GM12878 (cell line): Measurements from ENCODE around the gene FOXF1. TPM values are rescaled to one million over a fixed set of nuclear protein-coding genes. Genes with fewer than 3 reads are reported as not detected.

Source experiments
- ATAC-seq: fragments of 200-7000 bp; cut with Tn5 transposase; 3 replicates; pipeline ENCODE4 v1.9.1; 2020; ENCODE audit warnings: mild to moderate bottlenecking, moderate library complexity
- BruUV-seq: library from RNA; stranded (reverse); fragments of 400-500 nt; replicated peaks from 2 replicates; lab custom pipeline; 2021; lab: Mats Ljungman, UMichigan
- CTCF ChIA-PET: fragments of 300-600 bp; sonication (Branson Sonifier 250); formaldehyde crosslinking; extraction: SDS; loops from one replicate; lab custom pipeline; 2021; ENCODE audit warnings: inconsistent platforms; lab: Yijun Ruan, JAX
- POLR2A ChIA-PET: fragments of 350-600 bp; formaldehyde crosslinking; extraction: SDS; loops from one replicate; lab custom pipeline; 2021; ENCODE audit warnings: inconsistent platforms; lab: Charles Lee
- RAD21 ChIA-PET: fragments of 300-600 bp; sonication (Branson Sonifier 250); formaldehyde crosslinking; loops from one replicate; lab custom pipeline; 2023; ENCODE audit warnings: antibody characterized with exemption; ENCODE audit not compliant: unreplicated experiment; lab: Charles Lee
- SMC1A ChIA-PET: fragments of 300-600 bp; sonication (Branson Sonifier 250); formaldehyde crosslinking; loops from one replicate; lab custom pipeline; 2023; ENCODE audit not compliant: unreplicated experiment, uncharacterized antibody; lab: Charles Lee
- DNase-seq: peaks from one replicate; pipeline ENCODE4 v3.0.0-alpha.2; 2011; ENCODE audit warnings: low read depth, low spot score
- FAIRE-seq: peaks from 3 replicates; lab custom pipeline; 2011; peaks lifted over from hg19 to GRCh38; lab: Jason Lieb, UNC
- H2AFZ ChIP-seq: 2 replicates; pipeline ENCODE4 v1.6.0; 2011; ENCODE audit warnings: low read depth, low read length, control low read depth; ENCODE audit not compliant: control insufficient read depth
- H3K27ac ChIP-seq: 2 replicates; pipeline ENCODE4 v1.5.1; 2011; ENCODE audit warnings: control low read depth; ENCODE audit not compliant: control insufficient read depth, insufficient read depth
- H3K27me3 ChIP-seq, 2 experiments: replicated peaks in 1 of 2; 2 replicates each; pipeline versions ENCODE4 v1.6.0 to v1.6.1; 2011; ENCODE audit warnings: low read length in 1 of 2; ENCODE audit not compliant: control insufficient read depth in 2 of 2, insufficient read depth in 2 of 2
- H3K36me3 ChIP-seq, 2 experiments: 2 replicates each; pipeline ENCODE4 v1.5.1; 2011; ENCODE audit warnings: low read length in 1 of 2; ENCODE audit not compliant: control insufficient read depth in 2 of 2, insufficient read depth in 2 of 2
- H3K4me1 ChIP-seq: 2 replicates; pipeline ENCODE4 v1.6.1; 2011; ENCODE audit warnings: mild to moderate bottlenecking, low read length, moderate library complexity, mixed read lengths; ENCODE audit not compliant: control insufficient read depth, insufficient read depth
- H3K4me2 ChIP-seq: 2 replicates; pipeline ENCODE4 v1.6.0; 2011; ENCODE audit warnings: control low read depth; ENCODE audit not compliant: control insufficient read depth, insufficient read depth
- H3K4me3 ChIP-seq: fragments of 200-600 bp; sonication (generic); 2 replicates; pipeline ENCODE4 v1.5.1; 2016
- H3K79me2 ChIP-seq: 2 replicates; pipeline ENCODE4 v1.6.0; 2011; ENCODE audit warnings: low read length; ENCODE audit not compliant: control insufficient read depth, insufficient read depth
- H3K9ac ChIP-seq: 2 replicates; pipeline ENCODE4 v1.8.0; 2011; ENCODE audit warnings: low read length, control low read depth, mixed read lengths; ENCODE audit not compliant: control insufficient read depth, insufficient read depth
- H3K9me3 ChIP-seq: replicated peaks from 3 replicates; pipeline ENCODE4 v1.5.1; 2011; ENCODE audit warnings: mild to moderate bottlenecking, low read length; ENCODE audit not compliant: control insufficient read depth, insufficient read depth
- H4K20me1 ChIP-seq: 2 replicates; pipeline ENCODE4 v1.6.0; 2011; ENCODE audit not compliant: control insufficient read depth, insufficient read depth
- CHD4 ChIP-seq: fragments of 200-600 bp; sonication (generic); IDR thresholded peaks from 2 replicates; pipeline ENCODE4 v1.6.1; 2016; ENCODE audit warnings: mild to moderate bottlenecking
- E2F4 ChIP-seq: IDR thresholded peaks from 2 replicates; pipeline ENCODE4 v1.6.1; 2012; ENCODE audit warnings: low read depth, low read length, improper control_type of control experiment
- EGR1 ChIP-seq, 2 experiments: IDR thresholded peaks; 1 replicate in 1 of 2; 2 replicates in 1 of 2; pipeline ENCODE4 v1.6.1; 2011 to 2012; ENCODE audit warnings: low read depth in 2 of 2, low read length in 2 of 2, borderline replicate concordance in 1 of 2, mild to moderate bottlenecking in 1 of 2, moderate library complexity in 1 of 2
- EP300 ChIP-seq, 2 experiments: fragments of 150-350 bp in 1 of 2; IDR thresholded peaks; 2 replicates each; pipeline ENCODE4 v1.6.1; 2011 to 2012; ENCODE audit warnings: low read depth in 2 of 2, low read length in 2 of 2, borderline replicate concordance in 1 of 2, improper control_type of control experiment in 1 of 2, inconsistent platforms in 1 of 2; ENCODE audit not compliant: control insufficient read depth in 1 of 2
- ESRRA ChIP-seq: IDR thresholded peaks from 2 replicates; pipeline ENCODE4 v1.6.1; 2012; ENCODE audit warnings: mild to moderate bottlenecking, low read length, improper control_type of control experiment
- IKZF1 ChIP-seq: fragments of 450-650 bp; conservative IDR thresholded peaks from 2 replicates; pipeline ENCODE4 v1.6.1; 2017; ENCODE audit warnings: antibody characterized with exemption, mild to moderate bottlenecking
- JUNB ChIP-seq: IDR thresholded peaks from 2 replicates; pipeline ENCODE4 v1.6.1; 2016; ENCODE audit warnings: antibody characterized with exemption, mild to moderate bottlenecking
- JUND ChIP-seq: IDR thresholded peaks from 2 replicates; pipeline ENCODE4 v1.6.1; 2012; ENCODE audit warnings: low read depth, mild to moderate bottlenecking, low read length, improper control_type of control experiment, moderate library complexity
- MLLT1 ChIP-seq: fragments of 450-650 bp; IDR thresholded peaks from 2 replicates; pipeline ENCODE4 v1.6.1; 2016; ENCODE audit warnings: mild to moderate bottlenecking
- NFIC ChIP-seq: IDR thresholded peaks from 2 replicates; pipeline ENCODE4 v1.6.1; 2012; ENCODE audit warnings: low read depth, mild to moderate bottlenecking, inconsistent platforms, low read length, moderate library complexity
- NFXL1 ChIP-seq: fragments of 450-650 bp; IDR thresholded peaks from 2 replicates; pipeline ENCODE4 v1.6.1; 2017; ENCODE audit warnings: antibody characterized with exemption, mild to moderate bottlenecking, borderline replicate concordance
- PKNOX1 ChIP-seq: fragments of 450-650 bp; IDR thresholded peaks from 2 replicates; pipeline ENCODE4 v1.6.1; 2016; ENCODE audit warnings: mild to moderate bottlenecking
- RBBP5 ChIP-seq: fragments of 200-600 bp; sonication (generic); conservative IDR thresholded peaks from 2 replicates; pipeline ENCODE4 v1.6.1; 2016
- TARDBP ChIP-seq: IDR thresholded peaks from 2 replicates; pipeline ENCODE4 v1.6.1; 2016; ENCODE audit warnings: borderline replicate concordance
- TCF3 ChIP-seq: IDR thresholded peaks from 2 replicates; pipeline ENCODE4 v1.6.1; 2012; ENCODE audit warnings: low read depth, mild to moderate bottlenecking, low read length, borderline replicate concordance; ENCODE audit not compliant: insufficient read depth
- ZBTB11 ChIP-seq: fragments of 450-650 bp; formaldehyde crosslinking; IDR thresholded peaks from 2 replicates; pipeline ENCODE4 v1.5.0; 2022; ENCODE audit warnings: mild to moderate bottlenecking, missing genetic modification characterization
- ZNF217 ChIP-seq: fragments of 450-650 bp; IDR thresholded peaks from 2 replicates; pipeline ENCODE4 v1.6.1; 2017; ENCODE audit warnings: antibody characterized with exemption, mild to moderate bottlenecking
- WGBS: methylation state at CpG from one replicate; pipeline ENCODE4 v1.1.6; 2016; ENCODE audit warnings: low lambda C conversion rate; ENCODE audit not compliant: insufficient replicate concordance, insufficient coverage; ENCODE audit errors: missing lambda C conversion rate; 5-methylcytosine and 5-hydroxymethylcytosine counted together
- in situ Hi-C: fragments of 300-500 bp; cut with MboI; formaldehyde crosslinking; loops from 9 replicates; pipeline ENCODE4 v1.14.3; 2018; ENCODE audit warnings: mixed read lengths
- intact Hi-C: fragments of 100-400 bp; cut with micrococcal nuclease; formaldehyde crosslinking; loops from one replicate; pipeline ENCODE4 v1.14.2; 2022; ENCODE audit not compliant: unreplicated experiment
- polyA plus RNA-seq, 11 experiments: library from polyadenylated mRNA; depleted of rRNA in 4 of 11; unstranded in 6 of 11; stranded (reverse) in 5 of 11; fragments of >200 nt; fragmentation: Nextera tagmentation in 4 of 11; fragmentation: Illumina TruSeq in 1 of 11; extraction: Ambion mirVana in 4 of 11; extraction: Trizol in 1 of 11; gene quantifications; 1 replicate in 1 of 11; 2 replicates in 10 of 11; pipeline versions ENCODE4 v1.2.1 to v1.2.3, GENCODE V29; 2011 to 2016; ENCODE audit warnings: inconsistent platforms in 2 of 11, missing spikeins in 2 of 11, low read depth in 1 of 11
- total RNA-seq, 4 experiments: library from RNA; depleted of rRNA in 3 of 4; stranded (reverse); fragments of >200 nt in 3 of 4; fragmentation: Illumina TruSeq in 1 of 4; extraction: Trizol in 1 of 4; gene quantifications; 2 replicates each; pipeline versions ENCODE4 v1.2.1 to v1.2.3, GENCODE V29; 2013 to 2021

Gene FOXF1
- total and polyA plus RNA-seq, 10 of the 15 experiments (the other 5 are each of a cell fraction or from before 2014, with no cell fraction given), result 0.01 TPM; not detected in 9

- FAIRE-seq (no peak), DNase-seq (no peak), ATAC-seq (peak; percentile 11; the same call in 2 of the 3 replicates)
- ChIA-PET SMC1A (interaction anchor here (1.8 to 3.1 kb wide), 2 partner anchors 177 to 446 kb away, joined by 6 to 11 read pairs; no protein-coding TSS in a partner anchor), CTCF (interaction anchor here (1.0 to 5.7 kb wide), 13 partner anchors 9 to 705 kb away, joined by 3 to 37 read pairs (median 6); no protein-coding TSS in a partner anchor), POLR2A (no interaction called here), RAD21 (interaction anchor here (0.5 to 1.6 kb wide), 2 partner anchors 698 to 826 kb away, joined by 3 to 7 read pairs; no protein-coding TSS in a partner anchor)
- Histone ChIP-seq H3K79me2 (no peaks in the 10 kb centered on the region), H3K4me3 (no peak overlapping the region), H3K27ac (no peak overlapping the region), H3K9me3 (no peaks in the 10 kb centered on the region), H3K9ac (no peak overlapping the region), H4K20me1 (no peaks in the 10 kb centered on the region), H2AFZ (no peak overlapping the region), H3K4me1 (no peaks in the 10 kb centered on the region), H3K4me2 (no peak overlapping the region), H3K36me3 (no peaks in the 10 kb centered on the region), H3K27me3 (peaks cover 5 to 9% of the 10 kb centered on the region in 2 experiments)
- intact Hi-C loops, result loop anchor here (10.0 kb wide), 1 partner anchor 474 kb away; no protein-coding TSS in a partner anchor
- in situ Hi-C loops, result loop anchor here (5.0 to 10.0 kb wide), 2 partner anchors 447 to 474 kb away; no protein-coding TSS in a partner anchor
- BruUV-seq, result no TSS peak
- WGBS, result 39% methylated on average over 15 of the region's 16 CpGs
- TF ChIP-seq PKNOX1, result no peak
- no peak for TF ChIP-seq JUNB
- no peak for TF ChIP-seq EP300 (IDR thresholded peaks at IDR 0.05; ENCODE audit: borderline replicate concordance in 1 of 2, control insufficient read depth in 1 of 2, low read depth in 2 of 2, low read length in 2 of 2)
- TF ChIP-seq E2F4, result no peak
- TF ChIP-seq ESRRA, result no peak
- TF ChIP-seq TCF3, result no peak
- TF ChIP-seq CHD4, result no peak
- no peak for TF ChIP-seq EGR1 (IDR thresholded peaks at IDR 0.05; ENCODE audit: borderline replicate concordance in 1 of 2, low read depth in 2 of 2, low read length in 2 of 2)
- TF ChIP-seq IKZF1, result no peak
- no peak for TF ChIP-seq ZBTB11 (CRISPR knock-in tag)
- TF ChIP-seq NFXL1, result no peak
- TF ChIP-seq ZNF217, result no peak
- no peak for TF ChIP-seq NFIC
- no peak for TF ChIP-seq JUND
- TF ChIP-seq MLLT1, result no peak
- no peak for TF ChIP-seq TARDBP
- TF ChIP-seq RBBP5, result no peak
These were observed 8.8 kb downstream of the FOXF1 start for GRCh38 chr16:86519007-86519648.
